Germinal center (tissue), 1 donor: ENCODE measurements around the gene ALG12.

Experiments
- DNase-seq: peaks from one replicate; pipeline ENCODE4 v3.0.0; 2012; ENCODE audit warnings: mixed read lengths, low spot score

Gene ALG12

GRCh38 chr22:49887064-49887451 lies 31.2 kb downstream of the ALG12 start:
- no peak for DNase-seq

DNA sequence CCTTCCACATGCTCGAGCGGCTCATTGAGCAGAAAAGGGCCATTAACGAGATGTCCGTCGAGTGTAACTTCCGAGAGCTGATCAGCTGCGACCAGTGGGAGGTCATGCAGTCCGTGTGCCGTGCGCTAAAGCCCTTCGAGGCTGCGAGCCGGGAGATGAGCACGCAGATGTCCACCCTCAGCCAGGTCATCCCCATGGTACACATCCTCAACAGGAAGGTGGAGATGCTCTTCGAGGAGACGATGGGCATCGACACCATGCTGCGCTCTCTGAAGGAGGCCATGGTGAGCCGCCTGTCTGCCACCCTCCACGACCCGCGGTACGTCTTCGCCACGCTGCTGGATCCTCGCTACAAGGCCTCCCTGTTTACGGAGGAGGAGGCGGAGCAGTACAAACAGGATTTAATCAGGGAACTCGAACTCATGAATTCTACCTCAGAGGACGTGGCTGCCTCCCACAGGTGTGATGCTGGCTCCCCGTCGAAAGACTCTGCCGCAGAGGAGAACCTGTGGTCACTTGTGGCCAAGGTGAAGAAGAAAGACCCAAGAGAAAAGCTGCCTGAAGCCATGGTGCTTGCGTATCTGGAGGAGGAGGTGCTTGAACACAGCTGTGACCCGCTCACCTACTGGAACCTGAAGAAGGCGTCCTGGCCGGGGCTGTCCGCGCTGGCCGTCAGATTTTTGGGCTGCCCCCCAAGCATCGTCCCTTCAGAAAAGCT lies 31.7 kb downstream of the ALG12 start:
- DNase-seq: no peak

GRCh38 chr22:49885881-49886280 lies 32.4 kb downstream of the ALG12 start:
- DNase-seq: no peak

DNA sequence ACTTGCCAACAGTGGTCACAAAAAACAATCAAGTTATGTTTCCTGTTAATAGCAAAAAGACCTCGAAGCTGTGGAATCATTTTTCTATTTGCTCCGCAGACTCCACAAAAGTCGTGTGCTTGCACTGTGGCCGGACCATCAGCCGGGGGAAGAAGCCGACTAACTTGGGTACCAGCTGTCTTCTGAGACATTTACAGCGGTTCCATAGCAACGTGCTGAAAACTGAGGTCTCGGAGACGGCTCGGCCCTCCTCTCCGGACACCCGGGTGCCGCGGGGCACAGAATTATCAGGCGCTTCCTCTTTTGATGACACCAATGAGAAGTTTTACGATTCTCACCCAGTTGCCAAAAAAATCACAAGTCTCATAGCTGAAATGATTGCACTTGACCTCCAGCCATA lies 33.0 kb downstream of the ALG12 start:
- no peak for DNase-seq

- no peak for DNase-seq
Observed at GRCh38 chr22:49884503-49885260, 33.6 kb downstream of the ALG12 start.

GRCh38 chr22:49884075-49884474 lies 34.2 kb downstream of the ALG12 start:
- DNase-seq: no peak

- DNase-seq: no peak
Observed at GRCh38 chr22:49883294-49883640, 35.0 kb downstream of the ALG12 start.

- DNase-seq: no peak
Observed at GRCh38 chr22:49882519-49883293, 35.5 kb downstream of the ALG12 start.

DNA sequence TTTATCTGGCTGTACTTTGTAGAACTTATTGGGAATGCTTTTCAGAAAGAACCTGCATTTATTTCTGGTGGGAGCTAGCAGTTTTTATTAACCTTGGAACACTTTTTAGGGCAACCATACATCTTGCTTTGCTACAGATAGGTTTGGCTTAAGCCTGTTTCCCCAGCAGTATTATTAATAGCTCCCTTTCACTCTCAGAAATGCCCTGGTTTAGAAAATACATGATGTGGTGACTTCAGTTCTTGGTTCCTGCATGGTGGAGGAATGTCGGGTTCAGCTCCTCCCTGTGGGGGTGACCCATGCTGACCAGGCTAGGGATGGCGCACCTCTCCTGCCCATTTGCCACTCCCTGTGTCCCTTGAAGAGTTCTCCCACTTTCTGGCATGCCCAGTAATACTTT lies 36.4 kb downstream of the ALG12 start:
- no peak for DNase-seq

DNA sequence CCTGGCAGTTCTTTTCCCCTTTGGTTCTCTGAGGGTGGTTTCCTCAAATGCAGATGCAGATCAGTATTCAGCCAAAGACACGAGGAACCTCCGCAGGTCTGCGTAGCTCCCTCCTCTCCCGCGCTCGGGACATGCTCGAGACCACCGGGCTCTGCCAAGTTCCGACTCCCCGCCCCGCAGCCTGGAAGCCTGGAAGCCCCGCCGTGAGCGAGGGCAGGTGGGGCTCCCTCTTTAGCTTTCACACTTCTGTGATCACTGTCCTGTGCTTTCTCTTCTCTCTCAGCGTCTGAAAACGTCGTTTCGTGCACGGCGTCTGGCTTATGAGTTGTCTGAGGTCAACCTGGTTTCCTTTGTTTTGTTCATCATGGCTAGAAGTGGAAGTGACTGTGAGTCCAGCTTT lies 38.0 kb downstream of the ALG12 start:
- no peak for DNase-seq

- no peak for DNase-seq
Observed at GRCh38 chr22:49879871-49880270, 38.4 kb downstream of the ALG12 start.

DNA sequence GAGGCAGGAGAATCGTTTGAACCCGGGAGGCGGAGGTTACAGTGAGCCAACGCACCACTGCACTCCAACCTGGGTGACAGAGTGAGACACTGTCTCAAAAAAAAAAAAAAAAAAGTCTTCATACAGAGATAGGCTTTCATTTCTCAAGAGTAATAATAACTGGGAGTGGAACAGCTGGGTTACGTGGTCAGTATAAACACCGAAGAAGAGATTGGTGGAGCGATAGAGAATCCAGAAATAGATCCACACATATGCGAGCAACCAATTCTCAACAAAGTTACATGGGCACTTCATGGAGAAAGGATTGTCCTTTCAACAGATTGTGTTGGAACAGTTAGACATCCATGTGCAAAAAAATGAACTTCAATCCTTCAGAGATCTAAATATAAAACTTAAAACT lies 40.0 kb downstream of the ALG12 start:
- no peak for DNase-seq

DNA sequence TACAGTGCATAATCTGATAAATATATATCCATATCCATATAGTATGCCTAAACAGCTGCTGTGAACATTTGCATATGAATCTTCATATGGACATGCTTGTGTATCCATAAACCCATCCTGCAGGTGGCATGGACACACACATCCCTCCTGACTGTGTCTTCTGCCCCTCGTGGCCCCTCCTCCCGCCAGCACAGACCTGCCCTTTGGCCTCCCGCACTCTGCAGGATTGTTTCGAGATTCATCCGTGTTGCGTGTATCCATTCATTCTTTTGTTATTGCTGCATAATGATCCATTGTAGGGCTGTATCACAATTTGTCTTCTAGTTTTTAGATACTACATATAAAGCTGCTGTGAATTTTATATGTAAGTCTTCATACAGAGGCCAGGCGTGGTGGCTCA lies 40.6 kb downstream of the ALG12 start:
- no peak for DNase-seq

- DNase-seq: no peak
Observed at GRCh38 chr22:49873228-49873940, 44.9 kb downstream of the ALG12 start.

- no peak for DNase-seq
Observed at GRCh38 chr22:49872347-49872746, 45.9 kb downstream of the ALG12 start.

GRCh38 chr22:49871482-49871881 lies 46.8 kb downstream of the ALG12 start:
- DNase-seq: no peak

DNA sequence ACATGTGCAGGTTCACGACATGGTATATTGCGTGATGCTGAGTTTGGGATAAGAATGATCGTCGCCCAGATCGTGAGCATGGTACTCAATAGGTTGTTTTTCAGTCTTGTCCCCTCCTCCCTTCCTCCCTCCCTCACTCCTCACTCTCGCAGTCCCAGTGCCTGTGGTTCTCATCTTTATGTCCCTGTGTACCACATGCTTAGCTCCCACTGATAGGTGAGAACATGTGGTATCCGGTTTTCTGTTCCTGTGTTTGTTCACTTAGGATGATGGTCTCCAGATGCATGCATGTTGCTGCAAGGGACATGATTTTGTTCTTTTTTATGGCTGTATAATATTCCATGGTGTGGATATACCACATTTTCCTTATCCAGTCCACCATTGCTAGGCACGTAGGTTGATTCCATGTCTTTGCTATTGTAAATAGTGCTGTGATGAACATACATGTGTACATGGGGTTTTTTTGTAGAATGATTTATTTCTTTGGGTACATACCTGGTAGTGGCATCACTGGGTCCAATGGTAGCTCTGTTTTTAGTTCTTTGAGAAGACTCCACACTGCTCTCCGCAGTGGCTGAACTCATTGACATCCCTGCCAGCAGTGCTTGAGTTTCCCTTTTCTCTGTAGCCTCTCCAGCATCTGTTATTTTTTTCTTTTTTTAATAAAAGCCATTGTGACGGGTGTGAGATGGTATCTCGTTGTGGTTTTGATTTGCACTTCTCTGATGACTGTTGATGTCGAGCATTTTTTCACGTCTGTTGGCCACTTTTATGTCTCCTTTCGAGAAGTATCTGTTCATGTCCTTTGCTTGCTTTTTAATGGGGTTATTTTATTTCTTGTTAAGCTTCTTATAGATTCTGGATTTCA lies 48.2 kb downstream of the ALG12 start:
- no peak for DNase-seq

DNA sequence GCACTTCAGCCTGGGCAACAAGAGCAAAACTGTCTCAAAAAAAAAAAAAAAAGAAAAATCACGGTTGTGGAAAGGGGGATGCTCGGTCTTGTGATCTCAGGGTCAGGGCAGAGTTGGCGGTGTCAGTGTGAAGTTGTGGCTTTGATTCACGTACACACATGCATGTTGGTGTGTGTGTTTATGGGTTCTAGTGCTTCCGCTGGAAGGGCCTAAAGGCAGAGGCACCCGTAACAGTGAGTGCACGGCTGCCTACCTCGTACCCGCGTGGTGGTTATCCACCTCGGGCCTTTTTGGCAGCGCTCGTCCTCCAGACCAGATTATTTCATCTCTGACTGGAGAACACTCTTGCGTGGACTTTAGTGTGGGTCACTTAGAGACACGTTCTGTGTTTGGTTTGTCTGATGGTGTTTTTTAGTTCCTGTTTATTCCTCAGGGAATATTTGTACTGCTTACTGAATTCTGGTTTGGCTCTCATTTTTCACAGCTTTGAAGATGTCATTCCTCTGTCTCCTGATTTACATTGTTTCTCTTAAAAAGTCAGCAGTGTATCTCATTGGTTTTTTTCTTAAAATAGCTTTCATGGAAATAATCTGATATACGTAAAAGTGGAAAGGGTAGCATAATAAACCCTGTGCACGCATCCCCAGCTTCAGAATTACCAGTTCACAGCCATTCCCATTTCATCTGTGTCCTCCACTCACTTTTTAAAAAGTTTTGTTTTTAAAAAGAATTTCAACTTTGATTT lies 49.0 kb downstream of the ALG12 start:
- no peak for DNase-seq

DNA sequence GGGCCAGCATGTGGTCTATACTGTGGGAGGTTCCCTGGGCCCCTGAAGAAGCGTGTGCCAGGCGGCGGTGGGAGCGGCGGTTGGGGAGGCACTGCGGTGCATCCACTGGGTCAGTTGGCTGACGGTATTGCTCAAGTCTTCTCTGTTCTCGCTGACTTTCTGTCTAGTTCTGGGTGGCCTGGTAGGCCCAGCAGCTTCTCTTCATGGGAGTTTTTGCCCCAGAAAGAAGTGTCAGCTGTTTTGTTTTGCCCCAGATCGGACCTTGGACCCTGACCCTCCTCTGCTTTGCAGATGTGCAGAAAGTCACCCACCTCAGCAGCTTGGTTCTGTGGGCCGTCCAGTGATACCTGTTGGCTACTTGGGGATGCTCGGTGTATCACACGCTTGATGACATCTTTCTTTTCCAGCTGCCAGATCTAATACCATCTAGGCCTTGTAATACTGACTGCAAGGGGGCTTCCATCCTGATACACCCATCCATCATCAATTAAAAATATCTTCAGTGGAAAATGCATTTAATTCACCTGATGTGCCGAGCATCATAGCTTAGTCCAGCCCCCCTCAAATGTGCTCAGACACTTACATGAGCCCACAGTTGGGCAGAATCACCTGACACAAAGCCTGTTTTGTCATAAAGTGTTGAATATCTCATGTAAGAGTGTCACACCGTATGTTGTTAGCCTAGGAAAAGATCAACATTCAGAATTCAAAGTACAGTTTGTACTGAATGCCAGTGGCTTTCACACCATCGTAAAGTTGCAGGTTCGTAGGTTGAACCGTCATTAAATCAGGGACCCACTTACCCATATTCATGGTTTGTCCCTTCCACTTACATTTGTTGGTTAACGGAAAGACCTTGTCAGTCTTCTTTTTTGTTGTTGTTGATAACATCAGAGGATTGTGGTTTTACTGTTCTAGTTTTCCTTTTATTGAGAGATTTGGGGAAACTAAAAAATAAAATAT lies 50.7 kb downstream of the ALG12 start:
- no peak for DNase-seq

GRCh38 chr22:49866646-49867045 lies 51.6 kb downstream of the ALG12 start:
- no peak for DNase-seq
